ENCODE data around the gene ARL13B. TPM values are rescaled to one million over a fixed set of nuclear protein-coding genes. Genes with fewer than 3 reads are reported as not detected.

ARL13B gene
- polyA plus RNA-seq, 3 donors from 2014 or later: 4.3 to 6.5 (median 4.5) TPM

Other genes with a start within 250 kb of the ARL13B start
- gene PROS1, start 6.3 kb upstream of the ARL13B start, polyA plus RNA-seq: under 1 TPM in 1 of 3 donors, not detected in 2; 0.93 TPM
- under 1 TPM in 1 of 3 donors, not detected in 2; 0.49 TPM for gene STX19, start 48.4 kb downstream of the ARL13B start, polyA plus RNA-seq
- gene DHFR2, start 82.8 kb downstream of the ARL13B start, polyA plus RNA-seq: 1 to 10 TPM; 1.8 to 9.3 (median 2.1) TPM
- gene NSUN3, start 82.9 kb downstream of the ARL13B start, polyA plus RNA-seq: 10 to 100 TPM; 12.1 to 16.1 (median 14.2) TPM